B cell (primary cell): ENCODE measurements around the gene DSCAML1. TPM values are rescaled to one million over a fixed set of nuclear protein-coding genes. Genes with fewer than 3 reads are reported as not detected.

Experiments
- ATAC-seq: fragments of 200-7000 bp; cut with Tn5 transposase; one replicate; pipeline ENCODE4 v1.10.0; 2021; ENCODE audit warnings: low read depth, mild to moderate bottlenecking, moderate number of reproducible peaks, moderate library complexity
- CTCF ChIA-PET: fragments of 350-600 bp; sonication (Branson Sonifier 250); formaldehyde crosslinking; loops from one replicate; lab custom pipeline; 2021; ENCODE audit warnings: antibody characterized with exemption, inconsistent platforms; lab: Charles Lee
- POLR2A ChIA-PET: fragments of 350-600 bp; sonication (Branson Sonifier 250); formaldehyde crosslinking; loops from one replicate; lab custom pipeline; 2021; ENCODE audit warnings: antibody characterized with exemption; lab: Charles Lee
- DNase-seq: peaks from one replicate; pipeline ENCODE4 v3.0.0; 2013
- H2AFZ ChIP-seq: 2 replicates; pipeline ENCODE4 v1.6.1; 2012; ENCODE audit warnings: mild to moderate bottlenecking, low read depth, low read length; ENCODE audit not compliant: insufficient read depth, poor library complexity, severe bottlenecking
- H3K27ac ChIP-seq, 2 donors: 1 replicate in 1 of 2; 2 replicates in 1 of 2; pipeline ENCODE4 v1.5.1; 2012 to 2013; ENCODE audit warnings: low read length in 2 of 2, mild to moderate bottlenecking in 2 of 2, moderate library complexity in 1 of 2
- H3K27me3 ChIP-seq, 4 experiments: fragments of 200-600 bp in 1 of 4; sonication (generic) in 1 of 4; replicated peaks in 1 of 4; 1 replicate in 2 of 4; 2 replicates in 2 of 4; pipeline versions ENCODE4 v1.6.1 to v1.7.0; 2013 to 2016; ENCODE audit warnings: low read length in 3 of 4, mild to moderate bottlenecking in 2 of 4, mixed read lengths in 1 of 4, moderate library complexity in 1 of 4; ENCODE audit not compliant: insufficient read depth in 4 of 4, control insufficient read depth in 3 of 4; ENCODE audit errors: control extremely low read depth in 1 of 4
- H3K36me3 ChIP-seq, 2 experiments: replicated peaks in 1 of 2; 1 replicate in 1 of 2; 2 replicates in 1 of 2; pipeline versions ENCODE4 v1.6.1 to v1.7.1; 2013; ENCODE audit warnings: low read length in 1 of 2; ENCODE audit not compliant: insufficient read depth in 2 of 2, control insufficient read depth in 1 of 2; ENCODE audit errors: control extremely low read depth in 1 of 2, extremely low read depth in 1 of 2
- H3K4me1 ChIP-seq, 2 donors: fragments of 200-600 bp in 1 of 2; sonication (generic) in 1 of 2; 1 replicate in 1 of 2; 2 replicates in 1 of 2; pipeline versions ENCODE4 v1.5.1 to v1.6.1; 2013 to 2017; ENCODE audit warnings: low read length in 2 of 2; ENCODE audit not compliant: control insufficient read depth in 2 of 2, insufficient read depth in 2 of 2
- H3K4me2 ChIP-seq: replicated peaks from 2 replicates; pipeline ENCODE3; 2012; ENCODE audit warnings: mild to moderate bottlenecking, low read depth, low read length; ENCODE audit not compliant: poor library complexity, severe bottlenecking
- H3K4me3 ChIP-seq, 5 experiments: fragments of 200-600 bp in 1 of 5; sonication (generic) in 1 of 5; 1 replicate in 3 of 5; 2 replicates in 2 of 5; pipeline versions ENCODE4 v1.5.1 to v1.7.0; 2011 to 2016; ENCODE audit warnings: low read length in 4 of 5, mild to moderate bottlenecking in 4 of 5, low read depth in 2 of 5, control low read depth in 1 of 5, moderate library complexity in 1 of 5; ENCODE audit not compliant: insufficient read depth in 1 of 5; ENCODE audit errors: control extremely low read depth in 1 of 5, extremely low read depth in 1 of 5
- H3K79me2 ChIP-seq: fragments of 200-600 bp; sonication (generic); one replicate; pipeline ENCODE4 v1.6.0; 2016; ENCODE audit warnings: low read length; ENCODE audit not compliant: control insufficient read depth, insufficient read depth
- H3K9ac ChIP-seq: fragments of 200-600 bp; sonication (generic); 2 replicates; pipeline ENCODE4 v1.6.1; 2017; ENCODE audit warnings: mild to moderate bottlenecking, low read length, moderate library complexity
- H3K9me3 ChIP-seq, 3 donors: one replicate each; pipeline versions ENCODE4 v1.6.1 to v1.7.1; 2013; ENCODE audit warnings: low read length in 2 of 3; ENCODE audit not compliant: control insufficient read depth in 2 of 3, insufficient read depth in 1 of 3; ENCODE audit errors: control extremely low read depth in 1 of 3
- H4K20me1 ChIP-seq: 2 replicates; pipeline ENCODE4 v1.6.0; 2012; ENCODE audit warnings: mild to moderate bottlenecking, low read length; ENCODE audit not compliant: insufficient read depth, control insufficient read depth, poor library complexity, severe bottlenecking
- H3K27ac Mint-ChIP-seq: one replicate; pipeline ENCODE4 v1.8.0; 2021; ENCODE audit warnings: mixed read lengths
- H3K27me3 Mint-ChIP-seq: one replicate; pipeline ENCODE4 v1.8.0; 2021; ENCODE audit warnings: mixed read lengths
- H3K4me1 Mint-ChIP-seq: one replicate; pipeline ENCODE4 v1.8.0; 2021; ENCODE audit warnings: mixed read lengths
- H3K4me3 Mint-ChIP-seq: one replicate; pipeline ENCODE4 v1.8.0; 2021; ENCODE audit warnings: mixed read lengths
- H3K9me3 Mint-ChIP-seq: one replicate; pipeline ENCODE4 v1.8.0; 2022; ENCODE audit warnings: mixed read lengths; ENCODE audit not compliant: insufficient read depth
- EZH2 ChIP-seq: IDR thresholded peaks from 2 replicates; pipeline ENCODE4 v1.6.1; 2012; ENCODE audit warnings: borderline replicate concordance, low read depth, mild to moderate bottlenecking, moderate library complexity, low read length; ENCODE audit not compliant: insufficient read depth, poor library complexity, severe bottlenecking
- WGBS: methylation state at CpG from one replicate; pipeline ENCODE4 v1.1.5; 2013; ENCODE audit warnings: missing lambda C conversion rate; ENCODE audit not compliant: insufficient coverage; 5-methylcytosine and 5-hydroxymethylcytosine counted together
- intact Hi-C: fragments of 100-400 bp; cut with micrococcal nuclease; formaldehyde crosslinking; loops from one replicate; pipeline ENCODE4 v1.10.0; 2022
- polyA plus RNA-seq: library from polyadenylated mRNA; depleted of rRNA; stranded (reverse); fragments of >200 nt; gene quantifications from 2 replicates; pipeline ENCODE4 v1.2.3, GENCODE V29; 2012
- total RNA-seq, 2 donors: library from RNA; stranded (reverse); fragments of 120-200 nt in 1 of 2; gene quantifications; 1 replicate in 1 of 2; 2 replicates in 1 of 2; pipeline versions ENCODE4 v1.2.3 to v1.2.4, GENCODE V29; 2013 to 2022
- TF ChIP-seq, protein P1 (sequence below): fragments of 200-600 bp; IDR thresholded peaks from one replicate; pipeline ENCODE4 v1.8.0; 2022; ENCODE audit warnings: antibody characterized with exemption, mild to moderate bottlenecking

Gene DSCAML1
- total and polyA plus RNA-seq, 2 donors (not counting 1 experiment from before 2014, with no cell fraction given), result 1.2 to 6.2 TPM

DNA sequence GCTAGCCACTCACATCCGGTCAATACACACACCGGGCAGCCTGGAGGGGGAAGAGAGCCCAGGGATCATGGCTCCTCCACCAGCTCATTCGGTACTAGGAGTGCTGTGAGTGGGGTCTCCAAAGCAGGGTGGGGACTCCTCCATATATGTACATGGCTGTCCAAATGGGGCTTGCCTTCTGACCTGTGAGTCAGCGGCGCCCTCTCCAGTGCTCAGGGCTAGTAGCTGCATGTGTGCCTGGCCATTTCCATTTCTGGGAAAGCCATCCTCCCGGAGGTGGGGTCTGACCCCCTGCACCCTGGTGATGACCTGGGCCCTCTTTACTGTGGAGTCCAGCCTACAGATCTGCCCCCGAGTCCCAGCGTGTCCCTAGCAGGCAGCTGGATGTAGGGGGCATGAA is 287.5 kb downstream of the DSCAML1 start:
- Histone ChIP-seq H3K79me2 (no peaks in the 10 kb centered on the region), H3K27me3 (no peaks in the 10 kb centered on the region), H3K4me1 (no peaks in the 10 kb centered on the region), H4K20me1 (no peaks in the 10 kb centered on the region), H3K4me3 (no peak overlapping the region), H3K27ac (no peak overlapping the region), H3K9me3 (no peaks in the 10 kb centered on the region), H2AFZ (no peak overlapping the region), H3K4me2 (no peak overlapping the region), H3K36me3 (no peaks in the 10 kb centered on the region), H3K9ac (no peak overlapping the region)
- Mint-ChIP-seq H3K4me3 (no peak overlapping the region), H3K4me1 (no peaks in the 10 kb centered on the region), H3K27me3 (peaks cover 8% of the 10 kb centered on the region), H3K27ac (no peak overlapping the region), H3K9me3 (no peaks in the 10 kb centered on the region)
- intact Hi-C loops, result no loop called here
- no peak for TF ChIP-seq EZH2
- TF ChIP-seq, protein P1, sequence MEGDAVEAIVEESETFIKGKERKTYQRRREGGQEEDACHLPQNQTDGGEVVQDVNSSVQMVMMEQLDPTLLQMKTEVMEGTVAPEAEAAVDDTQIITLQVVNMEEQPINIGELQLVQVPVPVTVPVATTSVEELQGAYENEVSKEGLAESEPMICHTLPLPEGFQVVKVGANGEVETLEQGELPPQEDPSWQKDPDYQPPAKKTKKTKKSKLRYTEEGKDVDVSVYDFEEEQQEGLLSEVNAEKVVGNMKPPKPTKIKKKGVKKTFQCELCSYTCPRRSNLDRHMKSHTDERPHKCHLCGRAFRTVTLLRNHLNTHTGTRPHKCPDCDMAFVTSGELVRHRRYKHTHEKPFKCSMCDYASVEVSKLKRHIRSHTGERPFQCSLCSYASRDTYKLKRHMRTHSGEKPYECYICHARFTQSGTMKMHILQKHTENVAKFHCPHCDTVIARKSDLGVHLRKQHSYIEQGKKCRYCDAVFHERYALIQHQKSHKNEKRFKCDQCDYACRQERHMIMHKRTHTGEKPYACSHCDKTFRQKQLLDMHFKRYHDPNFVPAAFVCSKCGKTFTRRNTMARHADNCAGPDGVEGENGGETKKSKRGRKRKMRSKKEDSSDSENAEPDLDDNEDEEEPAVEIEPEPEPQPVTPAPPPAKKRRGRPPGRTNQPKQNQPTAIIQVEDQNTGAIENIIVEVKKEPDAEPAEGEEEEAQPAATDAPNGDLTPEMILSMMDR, result no peak
- POLR2A ChIA-PET, result no interaction called here
- 90% methylated on average over 7 of the region's 8 CpGs for WGBS
- CTCF ChIA-PET, result no interaction called here
- ATAC-seq (no peak), DNase-seq (no peak)

DNA sequence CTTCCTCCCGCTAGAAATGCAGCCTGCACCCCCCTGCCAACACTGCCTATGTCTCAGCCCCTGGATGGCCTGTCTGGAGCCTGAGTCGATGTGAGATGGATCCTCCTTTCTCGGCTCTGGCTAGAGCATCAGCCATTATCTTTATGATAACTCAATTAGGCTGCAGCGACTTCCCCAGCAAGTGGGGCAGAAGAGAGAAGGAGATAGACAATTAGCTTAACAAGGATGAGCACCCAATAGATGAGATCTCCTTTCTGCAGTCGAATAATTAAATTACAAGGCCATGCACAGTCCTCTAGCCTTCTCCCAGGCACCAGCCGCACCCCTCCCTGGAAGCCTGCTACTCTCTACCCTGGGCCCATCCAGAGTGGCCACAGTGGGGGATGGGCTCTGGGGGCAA is 290.0 kb downstream of the DSCAML1 start:
- Histone ChIP-seq H3K27me3 (no peaks in the 10 kb centered on the region), H3K79me2 (no peaks in the 10 kb centered on the region), H2AFZ (no peak overlapping the region), H3K4me3 (no peak overlapping the region), H3K9ac (no peak overlapping the region), H4K20me1 (no peaks in the 10 kb centered on the region), H3K9me3 (no peaks in the 10 kb centered on the region), H3K4me2 (no peak overlapping the region), H3K4me1 (no peaks in the 10 kb centered on the region), H3K36me3 (no peaks in the 10 kb centered on the region), H3K27ac (no peak overlapping the region)
- Mint-ChIP-seq H3K9me3 (no peaks in the 10 kb centered on the region), H3K27ac (no peak overlapping the region), H3K4me1 (no peaks in the 10 kb centered on the region), H3K27me3 (peaks cover 8% of the 10 kb centered on the region), H3K4me3 (no peak overlapping the region)
- ATAC-seq, result no peak
- intact Hi-C loops, result no loop called here
- DNase-seq, result no peak
- WGBS, result 96% methylated on average over 5 of the region's 6 CpGs
- ChIA-PET POLR2A (no interaction called here), CTCF (no interaction called here)
- no peak for TF ChIP-seq EZH2
- TF ChIP-seq, protein P1, result no peak
